OCI-LY7 (cell line): ENCODE data around the gene AKR1C4. TPM values are rescaled to one million over a fixed set of nuclear protein-coding genes. Genes with fewer than 3 reads are reported as not detected.
"Not testable (repeated sequence)": the region's sequence is repeated elsewhere in the genome, so short reads cannot be mapped to it uniquely, and the experiment has no call there.

ENCODE experiments used
- BruUV-seq: library from RNA; stranded (reverse); fragments of 400-500 nt; replicated peaks from 2 replicates; lab custom pipeline; 2021; lab: Mats Ljungman, UMichigan
- CTCF ChIA-PET: fragments of 300-600 bp; sonication (Branson Sonifier 250); formaldehyde crosslinking; loops from one replicate; lab custom pipeline; 2022; ENCODE audit warnings: antibody characterized with exemption; ENCODE audit not compliant: unreplicated experiment; lab: Charles Lee
- POLR2A ChIA-PET: fragments of 300-600 bp; sonication (Branson Sonifier 250); formaldehyde crosslinking; loops from one replicate; lab custom pipeline; 2022; ENCODE audit warnings: antibody characterized with exemption; lab: Charles Lee
- DNase-seq: peaks from one replicate; pipeline ENCODE4 v3.0.0-alpha.2; 2015; ENCODE audit warnings: low spot score
- H2AFZ ChIP-seq: fragments of 200-600 bp; sonication (generic), shearing (Covaris generic); 2 replicates; pipeline ENCODE4 v1.6.1; 2014; ENCODE audit warnings: mild to moderate bottlenecking, antibody characterized with exemption, low read length, moderate library complexity
- H3K27ac ChIP-seq: fragments of 200-600 bp; sonication (generic); 2 replicates; pipeline ENCODE4 v1.5.1; 2014; ENCODE audit warnings: mixed run types, low read depth, mild to moderate bottlenecking, moderate library complexity, low read length, inconsistent platforms; ENCODE audit not compliant: poor library complexity, severe bottlenecking
- H3K36me3 ChIP-seq: fragments of 200-600 bp; sonication (generic); 2 replicates; pipeline ENCODE4 v1.6.1; 2014; ENCODE audit warnings: mild to moderate bottlenecking, antibody characterized with exemption, low read length, moderate library complexity, mixed read lengths; ENCODE audit not compliant: insufficient read depth
- H3K4me1 ChIP-seq: fragments of 200-600 bp; sonication (generic); 2 replicates; pipeline ENCODE4 v1.5.1; 2014; ENCODE audit warnings: mild to moderate bottlenecking, low read length; ENCODE audit not compliant: insufficient read depth, poor library complexity, severe bottlenecking
- H3K4me2 ChIP-seq: fragments of 200-600 bp; sonication (generic); 2 replicates; pipeline ENCODE4 v1.6.1; 2014; ENCODE audit warnings: mild to moderate bottlenecking, low read length
- H3K4me3 ChIP-seq: fragments of 200-600 bp; sonication (generic); 2 replicates; pipeline ENCODE4 v1.5.1; 2014; ENCODE audit warnings: mild to moderate bottlenecking, low read depth, low read length; ENCODE audit not compliant: poor library complexity, severe bottlenecking
- H3K79me2 ChIP-seq: fragments of 200-600 bp; sonication (generic); 2 replicates; pipeline ENCODE4 v1.6.1; 2016; ENCODE audit warnings: low read depth, mild to moderate bottlenecking, low read length, moderate library complexity, mixed read lengths; ENCODE audit not compliant: insufficient read depth
- H3K9me2 ChIP-seq: fragments of 200-600 bp; sonication (generic); 2 replicates; pipeline ENCODE4 v1.6.1; 2016; ENCODE audit warnings: mild to moderate bottlenecking, low read length, mixed read lengths; ENCODE audit not compliant: insufficient read depth
- H3K9me3 ChIP-seq: fragments of 200-600 bp; sonication (generic); 2 replicates; pipeline ENCODE4 v1.6.1; 2014; ENCODE audit warnings: mild to moderate bottlenecking, mixed run types, low read length, mixed read lengths
- H4K20me1 ChIP-seq: fragments of 200-600 bp; sonication (generic); 2 replicates; pipeline ENCODE4 v1.6.1; 2014; ENCODE audit warnings: mild to moderate bottlenecking, antibody characterized with exemption, low read length, moderate library complexity, mixed read lengths; ENCODE audit not compliant: insufficient read depth
- CTCF ChIP-seq: fragments of 200-600 bp; sonication (generic); conservative IDR thresholded peaks from 2 replicates; pipeline ENCODE4 v1.5.1; 2014; ENCODE audit warnings: mild to moderate bottlenecking, antibody characterized with exemption, low read length, moderate library complexity, mixed read lengths
- EZH2phosphoT487 ChIP-seq: fragments of 200-600 bp; sonication (generic); IDR thresholded peaks from 2 replicates; pipeline ENCODE4 v1.6.1; 2018; ENCODE audit warnings: low read depth, borderline replicate concordance, mild to moderate bottlenecking, mixed run types, antibody characterized with exemption, low read length, moderate library complexity, mixed read lengths
- intact Hi-C: fragments of 100-400 bp; cut with micrococcal nuclease; formaldehyde crosslinking; loops from one replicate; pipeline ENCODE4 v1.10.0; 2022; ENCODE audit not compliant: unreplicated experiment
- total RNA-seq, 2 experiments: library from RNA; depleted of rRNA in 1 of 2; stranded (reverse); fragments of >200 nt in 1 of 2; shearing (Covaris generic) in 1 of 2; gene quantifications; 2 replicates each; pipeline ENCODE4 v1.2.3, GENCODE V29; 2014 to 2022

The AKR1C4 gene
- total RNA-seq, 2 experiments from 2014 or later, result not detected

GRCh38 chr10:5229019-5229418, 32.4 kb downstream of the AKR1C4 start:
- Histone ChIP-seq H3K36me3 (no peaks in the 10 kb centered on the region), H3K4me2 (no peak overlapping the region), H3K79me2 (no peaks in the 10 kb centered on the region), H3K27ac (no peak overlapping the region), H4K20me1 (no peaks in the 10 kb centered on the region), H3K4me3 (no peak overlapping the region), H3K4me1 (no peaks in the 10 kb centered on the region), H2AFZ (no peak overlapping the region), H3K9me2 (no peaks in the 10 kb centered on the region), H3K9me3 (no peaks in the 10 kb centered on the region)
- CTCF ChIA-PET, result no interaction called here
- DNase-seq, result no peak
- POLR2A ChIA-PET, result interaction anchor here (0.5 kb wide), 1 partner anchor 797 kb away, joined by 5 read pairs; no protein-coding TSS in a partner anchor
- TF ChIP-seq EZH2phosphoT487 (no peak), CTCF (no peak)
- intact Hi-C loops, result no loop called here
- no TSS peak for BruUV-seq

- Histone ChIP-seq H2AFZ (no peak overlapping the region), H3K79me2 (no peaks in the 10 kb centered on the region), H3K36me3 (no peaks in the 10 kb centered on the region), H4K20me1 (no peaks in the 10 kb centered on the region), H3K9me3 (no peaks in the 10 kb centered on the region), H3K4me3 (no peak overlapping the region), H3K4me2 (no peak overlapping the region), H3K4me1 (no peaks in the 10 kb centered on the region), H3K9me2 (no peaks in the 10 kb centered on the region), H3K27ac (no peak overlapping the region)
- ChIA-PET POLR2A (interaction anchor here (0.7 kb wide), 1 partner anchor 12 kb away, joined by 3 read pairs; no protein-coding TSS in a partner anchor), CTCF (no interaction called here)
- no TSS peak for BruUV-seq
- intact Hi-C loops, result no loop called here
- no peak for TF ChIP-seq EZH2phosphoT487
- TF ChIP-seq CTCF, result no peak
- DNase-seq, result no peak
Measured at GRCh38 chr10:5233324-5233723, 36.7 kb downstream of the AKR1C4 start.

GRCh38 chr10:5234106-5234860, 37.6 kb downstream of the AKR1C4 start:
- CTCF ChIA-PET, result no interaction called here
- no peak overlapping the region for H3K27ac ChIP-seq
- no peak overlapping the region for H3K4me3 ChIP-seq
- no peaks in the 10 kb centered on the region for H3K9me3 ChIP-seq
- H3K9me2 ChIP-seq, result no peaks in the 10 kb centered on the region
- H3K36me3 ChIP-seq, result no peaks in the 10 kb centered on the region
- no peaks in the 10 kb centered on the region for H3K79me2 ChIP-seq
- no peak for DNase-seq
- TF ChIP-seq CTCF, result no peak
- TF ChIP-seq EZH2phosphoT487, result no peak
- BruUV-seq, result no TSS peak
- no peaks in the 10 kb centered on the region for H3K4me1 ChIP-seq
- H2AFZ ChIP-seq, result no peak overlapping the region
- no peak overlapping the region for H3K4me2 ChIP-seq
- no peaks in the 10 kb centered on the region for H4K20me1 ChIP-seq
- intact Hi-C loops, result no loop called here
- POLR2A ChIA-PET, result interaction anchor here (0.7 kb wide), 1 partner anchor 11 kb away, joined by 3 read pairs; no protein-coding TSS in a partner anchor

GRCh38 chr10:5237541-5237940, 40.9 kb downstream of the AKR1C4 start:
- H2AFZ ChIP-seq, H3K27ac ChIP-seq, H3K4me1 ChIP-seq, CTCF ChIA-PET, DNase-seq, H3K9me2 ChIP-seq, H3K4me2 ChIP-seq, BruUV-seq, H3K79me2 ChIP-seq, H3K9me3 ChIP-seq, H3K4me3 ChIP-seq, POLR2A ChIA-PET, H3K36me3 ChIP-seq, H4K20me1 ChIP-seq, intact Hi-C loops: not testable (repeated sequence)
